ENCODE measurements around the gene C17orf113. TPM values are rescaled to one million over a fixed set of nuclear protein-coding genes. Genes with fewer than 3 reads are reported as not detected.

Gene C17orf113
- total RNA-seq, 1 experiment from 2014 or later = 2.3 TPM

DNA sequence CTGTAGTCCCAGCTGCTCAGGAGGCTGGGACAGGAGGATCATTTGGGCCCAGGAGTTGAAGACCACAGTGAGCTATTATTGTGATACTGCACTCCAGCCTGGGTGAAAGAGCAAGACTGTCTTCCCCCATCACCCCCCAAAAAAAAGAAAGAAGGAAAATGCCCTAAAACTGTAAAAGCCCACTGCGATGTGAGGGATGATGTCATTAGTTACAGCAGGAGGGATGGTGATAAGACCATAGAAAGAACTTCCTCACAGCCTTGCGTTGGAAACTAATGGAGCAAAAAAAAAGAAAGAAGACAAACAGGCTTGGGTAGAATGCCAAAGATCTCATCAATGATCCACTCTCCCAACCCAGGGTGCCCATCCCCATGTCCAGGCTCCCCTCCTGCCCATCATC is 29.1 kb upstream of the C17orf113 start:
- no peak overlapping the region for H3K27ac ChIP-seq (ENCODE audit: low read depth, low read length)
- H3K9me2 ChIP-seq (ENCODE audit: insufficient read depth) = no peaks in the 10 kb centered on the region
- H3K36me3 ChIP-seq (ENCODE audit: control insufficient read depth in 1 of 2, insufficient read depth in 2 of 2, low read length in 2 of 2) = no peaks in the 10 kb centered on the region
- H3K9ac ChIP-seq (ENCODE audit: low read length) = no peak overlapping the region
- peaks cover 11 to 21% of the 10 kb centered on the region in 2 experiments; a peak in 3 of 4 replicates for H3K4me1 ChIP-seq (ENCODE audit: control insufficient read depth in 1 of 2, insufficient read depth in 2 of 2, low read length in 2 of 2)
- no peaks in the 10 kb centered on the region for H3K79me2 ChIP-seq (ENCODE audit: insufficient read depth, low read length)
- no peaks in the 10 kb centered on the region for H3K27me3 ChIP-seq (ENCODE audit: insufficient read depth, low read length)
- H3K4me2 ChIP-seq (ENCODE audit: low read length) = no peak overlapping the region
- H3K9me3 ChIP-seq (ENCODE audit: control insufficient read depth in 1 of 2, insufficient read depth in 1 of 2, low read depth in 1 of 2, low read length in 2 of 2) = no peaks in the 10 kb centered on the region
- H2AFZ ChIP-seq (ENCODE audit: low read depth, low read length, poor library complexity, severe bottlenecking) = no peak overlapping the region
- ChIA-PET CTCF (interaction anchor here (0.9 to 1.0 kb wide), 2 partner anchors 22 to 60 kb away, joined by 3 read pairs; partner anchors contain the start of gene NKIRAS2), POLR2A (no interaction called here), RAD21 (ENCODE audit: low non-redundant PET in 1 of 2, low total read pairs in 2 of 2, uncharacterized antibody in 2 of 2, unreplicated experiment in 2 of 2) (no interaction called here)
- intact Hi-C loops (cut with micrococcal nuclease) = no loop called here
- no peak for TF ChIP-seq JUND (IDR thresholded peaks at IDR 0.05)
- TF ChIP-seq POLR2A (IDR thresholded peaks at IDR 0.05; ENCODE audit: borderline replicate concordance, extremely low read depth, insufficient read depth, insufficient read length) = no peak
- TF ChIP-seq ELF1 (IDR thresholded peaks at IDR 0.05; ENCODE audit: borderline replicate concordance, low read depth) = no peak
- TF ChIP-seq YY1 (IDR thresholded peaks at IDR 0.05; ENCODE audit: extremely low read depth, insufficient replicate concordance, low read depth, low read length) = no peak
- no peak for TF ChIP-seq SP1 (IDR thresholded peaks at IDR 0.05; ENCODE audit: low read depth)
- no peak for TF ChIP-seq TCF7L2 (IDR thresholded peaks at IDR 0.05; ENCODE audit: borderline replicate concordance, extremely low read depth, insufficient read depth, insufficient read length)
- no peak for TF ChIP-seq ATF3 (IDR thresholded peaks at IDR 0.05)
- no peak for TF ChIP-seq ZFX (IDR thresholded peaks at IDR 0.05)
- TF ChIP-seq REST (IDR thresholded peaks at IDR 0.05; ENCODE audit: low read depth) = no peak
- no peak for TF ChIP-seq ZNF274 (IDR thresholded peaks at IDR 0.05; ENCODE audit: low read depth, low read length)
- no peak for TF ChIP-seq POLR2AphosphoS5 (IDR thresholded peaks at IDR 0.05; ENCODE audit: low read depth, low read length)
- no peak for TF ChIP-seq CEBPB (IDR thresholded peaks at IDR 0.05; ENCODE audit: low read depth)
- TF ChIP-seq SRF (IDR thresholded peaks at IDR 0.05; ENCODE audit: low read depth) = no peak
- no peak for TF ChIP-seq SIN3A (IDR thresholded peaks at IDR 0.05; ENCODE audit: low read depth)
- no peak for TF ChIP-seq CTCF (IDR thresholded peaks at IDR 0.05 in 2 of 3, conservative IDR thresholded peaks at IDR 0.05 in 1 of 3; ENCODE audit: borderline replicate concordance in 1 of 3, insufficient read depth in 1 of 3, low read depth in 2 of 3, low read length in 2 of 3)
- TF ChIP-seq FOSL1 (IDR thresholded peaks at IDR 0.05; ENCODE audit: low read depth) = no peak
- TF ChIP-seq EZH2 (IDR thresholded peaks at IDR 0.05) = no peak
- no peak for TF ChIP-seq EGR1 (IDR thresholded peaks at IDR 0.05; ENCODE audit: low read depth)
- TF ChIP-seq RAD21 (IDR thresholded peaks at IDR 0.05; ENCODE audit: low read depth) = no peak
- no peaks in the 10 kb centered on the region for H4K20me1 ChIP-seq (ENCODE audit: insufficient read depth)
- no peak overlapping the region for H3K4me3 ChIP-seq (replicated peaks in 1 of 2; ENCODE audit: low read depth in 1 of 2, low read length in 2 of 2)
- DNase-seq (ENCODE audit: low read depth, low spot score) (no peak), ATAC-seq (no peak)
- BruUV-seq (replicated peaks) = no TSS peak

Measured in HCT116 (cell line).